A673 (cell line): ENCODE measurements around the gene ANKRD52. TPM values are rescaled to one million over a fixed set of nuclear protein-coding genes. Genes with fewer than 3 reads are reported as not detected.

Source experiments
- total RNA-seq: library from RNA; stranded (reverse); gene quantifications from 2 replicates; pipeline ENCODE4 v1.2.3, GENCODE V29; 2021

ANKRD52 gene
- total RNA-seq, 1 experiment from 2014 or later, result 74.7 TPM

Other genes with a start within 250 kb of the ANKRD52 start
- gene IKZF4, start 237.3 kb downstream of the ANKRD52 start, total RNA-seq, result 8.8 and 9.5 TPM in 2 replicates
- gene RPS26, start 216.5 kb downstream of the ANKRD52 start, total RNA-seq, result 51.9 and 69.9 TPM in 2 replicates
- 0.70 and 2.0 TPM in 2 replicates for gene ERBB3, start 178.2 kb downstream of the ANKRD52 start, total RNA-seq
- 302 and 327 TPM in 2 replicates for gene PA2G4, start 153.8 kb downstream of the ANKRD52 start, total RNA-seq
- gene RPL41, start 141.8 kb downstream of the ANKRD52 start, total RNA-seq, result 3,332 and 3,475 TPM in 2 replicates
- 11.8 and 14.4 TPM in 2 replicates for gene ZC3H10, start 140.1 kb downstream of the ANKRD52 start, total RNA-seq
- 90.0 and 107 TPM in 2 replicates for gene ESYT1, start 130.1 kb downstream of the ANKRD52 start, total RNA-seq
- 180 and 181 TPM in 2 replicates for gene MYL6B, start 105.8 kb downstream of the ANKRD52 start, total RNA-seq
- gene MYL6, start 100.0 kb downstream of the ANKRD52 start, total RNA-seq, result 690 and 789 TPM in 2 replicates
- 133 and 140 TPM in 2 replicates for gene SMARCC2, start 68.9 kb downstream of the ANKRD52 start, total RNA-seq
- gene RNF41, start 36.5 kb downstream of the ANKRD52 start, total RNA-seq, result 48.1 and 49.5 TPM in 2 replicates
- gene NABP2, start 34.0 kb downstream of the ANKRD52 start, total RNA-seq, result 67.5 and 73.2 TPM in 2 replicates
- gene SLC39A5, start 28.3 kb downstream of the ANKRD52 start, total RNA-seq, result 0.85 TPM in 1 of 2 replicates, not detected in the other
- 13.6 and 17.0 TPM in 2 replicates for gene COQ10A, start 8.6 kb upstream of the ANKRD52 start, total RNA-seq
- 412 and 448 TPM in 2 replicates for gene CS, start 41.9 kb upstream of the ANKRD52 start, total RNA-seq
- gene CNPY2, start 57.6 kb upstream of the ANKRD52 start, total RNA-seq, result 162 and 166 TPM in 2 replicates
- gene PAN2, start 75.6 kb upstream of the ANKRD52 start, total RNA-seq, result 46.3 and 64.9 TPM in 2 replicates
- not detected in 2 replicates for gene IL23A, start 80.5 kb upstream of the ANKRD52 start, total RNA-seq
- 41.0 and 51.1 TPM in 2 replicates for gene STAT2, start 101.7 kb upstream of the ANKRD52 start, total RNA-seq
- not detected in 2 replicates for gene APOF, start 104.5 kb upstream of the ANKRD52 start, total RNA-seq
- gene TIMELESS, start 191.0 kb upstream of the ANKRD52 start, total RNA-seq, result 71.4 and 75.9 TPM in 2 replicates
- not detected in 2 replicates for gene MIP, start 196.3 kb upstream of the ANKRD52 start, total RNA-seq
- 4.7 and 5.1 TPM in 2 replicates for gene SPRYD4, start 210.2 kb upstream of the ANKRD52 start, total RNA-seq
- 0.24 TPM in 1 of 2 replicates, not detected in the other for gene GLS2, start 229.8 kb upstream of the ANKRD52 start, total RNA-seq